GM18873 (cell line): ENCODE measurements around the gene BIRC6.
"Not testable (repeated sequence)": the region's sequence is repeated elsewhere in the genome, so short reads cannot be mapped to it uniquely, and the experiment has no call there.

Source experiments
- ATAC-seq: cut with Tn5 transposase; IDR thresholded peaks from one replicate; pipeline ENCODE4 v1.9.1; 2021; ENCODE audit warnings: mild to moderate bottlenecking, moderate library complexity, moderate number of reproducible peaks; ENCODE audit not compliant: unreplicated experiment, low FRiP score

The BIRC6 gene

DNA sequence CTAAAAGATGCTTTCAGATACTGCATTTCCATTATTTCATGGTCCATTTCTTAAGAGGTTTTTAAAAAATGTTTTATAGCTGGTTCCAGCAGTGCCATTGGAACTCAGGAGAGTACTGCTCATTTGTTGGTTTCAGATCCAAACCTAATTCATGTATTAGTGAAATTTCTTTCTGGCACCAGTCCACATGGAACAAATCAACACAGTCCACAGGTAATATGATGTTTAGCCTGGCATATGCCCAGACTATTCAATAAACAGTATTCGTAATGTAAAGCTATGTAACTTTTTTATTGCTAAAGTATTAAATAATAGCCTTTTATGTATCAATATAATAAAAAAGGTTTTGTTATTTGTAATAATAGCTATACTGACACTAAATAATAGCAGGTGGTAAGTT lies 134.5 kb downstream of the BIRC6 start:
- no peak for ATAC-seq

- no peak for ATAC-seq
Observed at GRCh38 chr2:32495139-32495538, 138.3 kb downstream of the BIRC6 start.

DNA sequence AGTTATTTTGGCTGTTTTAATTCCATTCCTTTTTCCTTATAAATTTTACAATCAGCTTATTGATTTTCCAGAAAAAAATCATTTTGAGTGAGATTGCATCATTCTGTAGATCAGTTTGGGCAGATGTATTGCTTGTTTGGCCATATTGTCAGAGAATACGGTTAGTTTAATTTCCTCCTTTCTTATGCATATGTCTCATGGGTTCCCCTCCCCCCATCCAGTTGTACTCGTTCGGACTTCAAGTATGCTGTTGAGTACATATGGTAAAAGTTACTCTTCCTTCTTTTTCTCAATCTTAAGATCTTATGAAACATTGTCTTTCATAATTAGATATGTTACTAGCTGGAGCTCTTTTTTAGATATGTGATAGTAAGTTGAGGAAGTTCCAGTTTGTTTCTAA lies 139.8 kb downstream of the BIRC6 start:
- ATAC-seq = no peak

- no peak for ATAC-seq
Observed at GRCh38 chr2:32498306-32498705, 141.5 kb downstream of the BIRC6 start.

DNA sequence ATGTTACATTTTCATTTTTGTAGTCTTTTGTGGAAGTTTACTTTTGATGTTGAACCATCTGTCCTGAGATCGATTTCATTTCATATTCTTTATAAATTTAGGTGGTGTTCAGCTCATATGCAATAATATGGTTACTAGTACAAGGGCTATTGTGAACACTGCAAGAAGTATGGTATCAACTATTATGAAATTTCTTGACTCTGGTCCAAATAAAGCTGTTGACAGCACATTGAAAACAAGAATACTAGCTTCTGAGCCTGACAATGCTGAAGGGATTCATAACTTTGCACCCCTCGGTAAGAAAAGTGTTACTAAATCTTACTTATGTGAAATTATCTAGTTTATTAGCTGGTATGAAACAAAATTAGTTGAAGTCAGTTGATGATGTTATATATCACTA lies 146.1 kb downstream of the BIRC6 start:
- no peak for ATAC-seq

DNA sequence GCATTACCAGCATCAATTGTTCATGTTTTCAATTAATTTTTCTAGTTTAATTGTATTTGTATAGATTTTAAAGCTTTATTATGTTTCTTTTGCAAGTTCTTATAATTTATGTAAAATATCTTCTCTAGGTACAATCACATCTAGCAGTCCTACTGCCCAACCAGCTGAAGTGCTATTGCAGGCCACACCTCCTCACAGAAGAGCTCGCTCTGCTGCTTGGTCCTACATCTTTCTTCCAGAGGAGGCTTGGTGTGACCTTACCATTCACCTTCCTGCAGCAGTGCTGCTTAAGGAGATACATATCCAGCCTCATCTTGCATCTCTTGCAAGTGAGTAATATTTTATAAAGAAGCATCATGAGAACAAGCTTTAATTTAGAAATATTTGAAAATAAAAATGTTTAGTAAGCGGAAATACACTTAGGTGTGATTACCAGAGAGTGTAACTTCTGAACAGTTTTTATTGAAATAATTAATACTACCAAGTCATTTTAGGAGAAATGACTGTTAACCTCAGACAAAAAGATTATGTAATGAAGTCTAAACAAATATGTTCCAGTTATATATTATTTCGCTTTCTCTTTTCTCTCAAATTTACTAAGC lies 148.2 kb downstream of the BIRC6 start:
- no peak for ATAC-seq

DNA sequence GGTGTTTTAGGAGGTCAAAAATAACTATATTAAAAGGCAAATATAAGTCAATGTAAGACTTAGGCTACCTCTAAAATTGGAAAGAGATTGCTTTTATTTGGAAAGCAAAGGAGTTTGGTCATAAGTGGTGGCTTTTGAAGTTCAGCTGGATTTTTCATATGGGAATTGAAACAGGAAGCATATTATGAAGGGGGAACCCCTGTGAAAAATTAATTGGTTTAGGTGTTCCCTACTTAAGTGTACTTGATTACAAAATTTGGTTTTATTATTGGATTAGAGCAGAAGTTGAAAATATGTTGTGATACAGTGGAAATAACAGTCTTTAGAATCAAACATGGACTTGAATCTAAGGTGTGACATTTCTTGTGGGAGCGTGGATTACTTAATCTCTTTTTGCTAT lies 149.6 kb downstream of the BIRC6 start:
- ATAC-seq = no peak

- no peak for ATAC-seq
Observed at GRCh38 chr2:32514946-32515345, 158.1 kb downstream of the BIRC6 start.

GRCh38 chr2:32516567-32516966 lies 159.7 kb downstream of the BIRC6 start:
- ATAC-seq = no peak

DNA sequence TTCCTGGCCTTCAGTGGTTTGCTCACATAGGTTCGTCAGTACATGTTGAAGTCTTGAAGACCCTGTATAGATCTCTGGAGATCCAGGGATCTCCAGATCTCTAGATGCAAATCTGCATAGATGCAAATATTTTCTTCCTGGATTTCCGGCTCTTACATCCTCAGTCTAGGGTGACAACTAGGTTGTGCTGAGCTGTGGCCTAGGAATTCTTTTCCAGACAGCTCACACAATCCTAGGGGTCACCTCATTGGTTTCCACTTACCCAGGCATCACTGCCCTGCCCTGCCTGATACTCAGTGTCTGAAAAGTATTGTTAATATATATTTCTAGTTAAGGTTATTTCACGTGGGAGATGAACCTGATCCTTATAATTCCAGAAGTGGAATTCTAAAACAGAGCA lies 165.9 kb downstream of the BIRC6 start:
- no peak for ATAC-seq

GRCh38 chr2:32523686-32524085 lies 166.9 kb downstream of the BIRC6 start:
- ATAC-seq = no peak

DNA sequence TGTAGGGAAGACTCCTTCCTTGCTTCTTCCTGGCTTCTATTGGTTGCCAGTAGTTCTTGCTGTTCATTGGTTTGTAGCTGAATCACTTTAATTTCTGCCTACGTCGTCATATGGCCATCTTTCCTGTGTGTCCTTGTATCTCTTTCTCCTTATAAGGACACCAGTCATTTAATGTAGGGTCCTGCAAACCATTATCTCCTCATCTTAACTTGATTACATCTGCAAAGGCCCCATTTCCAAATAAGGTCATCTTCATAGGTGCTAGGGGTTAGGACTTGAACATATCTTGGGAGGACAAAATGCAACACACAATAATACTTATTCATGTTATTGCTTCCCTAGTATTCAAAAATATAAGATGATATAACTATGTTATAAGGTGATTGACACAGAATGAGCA lies 175.5 kb downstream of the BIRC6 start:
- ATAC-seq = no peak

GRCh38 chr2:32532961-32533360 lies 176.1 kb downstream of the BIRC6 start:
- ATAC-seq = no peak

DNA sequence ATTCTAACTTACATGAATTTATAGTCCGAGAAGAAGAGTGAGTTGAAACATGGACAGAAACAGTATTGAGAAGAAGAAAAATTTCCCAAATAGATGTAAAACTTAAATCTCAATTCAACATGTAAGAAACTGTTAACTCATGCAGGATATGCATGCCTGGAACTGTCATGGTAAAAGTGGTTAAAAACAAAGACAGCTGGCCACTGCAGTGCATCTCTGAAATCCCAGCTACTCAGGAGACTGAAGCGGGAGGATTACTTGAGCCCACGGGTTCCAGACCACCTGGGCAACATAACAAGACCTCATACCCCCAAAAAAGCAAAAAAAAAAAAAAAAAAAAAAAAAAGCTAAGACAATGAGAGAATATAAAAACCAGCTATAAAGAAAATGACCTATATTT lies 178.0 kb downstream of the BIRC6 start:
- no peak for ATAC-seq

DNA sequence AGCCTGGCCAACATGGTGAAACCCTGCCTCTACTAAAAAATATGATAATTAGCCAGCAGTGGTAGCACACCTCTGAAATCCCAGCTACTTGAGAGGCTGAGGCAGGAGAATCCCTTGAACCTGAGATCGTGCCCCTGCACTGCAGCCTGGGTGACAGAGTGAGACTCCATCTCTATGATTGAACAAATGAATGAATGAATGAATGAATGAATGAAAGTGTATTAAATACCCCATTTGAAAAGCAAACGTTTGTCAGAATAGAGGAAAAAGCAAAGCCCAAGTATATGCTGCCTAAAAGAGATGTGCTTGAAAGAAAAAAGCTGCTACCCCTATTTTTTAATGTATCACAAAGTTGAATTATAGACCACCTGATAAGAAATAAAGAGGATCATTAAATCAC lies 181.9 kb downstream of the BIRC6 start:
- ATAC-seq = no peak

DNA sequence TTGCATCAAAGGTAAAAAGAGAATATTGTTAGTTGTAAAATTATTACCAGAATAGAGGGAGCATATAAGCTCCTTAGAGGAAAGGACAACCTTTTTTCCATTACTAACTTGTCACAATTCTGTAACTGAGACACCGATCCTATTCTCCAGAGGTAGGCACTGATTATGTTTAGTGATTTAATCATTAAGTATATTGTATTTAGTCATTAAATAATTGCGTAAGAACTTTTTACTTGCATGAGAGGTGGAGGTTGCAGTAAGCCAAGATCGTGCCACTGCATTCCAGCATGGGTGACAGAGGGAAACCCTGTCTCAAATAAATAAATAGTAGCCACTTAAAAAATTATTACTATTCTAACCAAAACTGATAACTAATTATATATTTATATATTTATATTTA lies 195.7 kb downstream of the BIRC6 start:
- not testable (repeated sequence) for ATAC-seq

GRCh38 chr2:32553829-32554432 lies 197.1 kb downstream of the BIRC6 start:
- peak; percentile 69 for ATAC-seq

- ATAC-seq = no peak
Observed at GRCh38 chr2:32558492-32558891, 201.7 kb downstream of the BIRC6 start.

DNA sequence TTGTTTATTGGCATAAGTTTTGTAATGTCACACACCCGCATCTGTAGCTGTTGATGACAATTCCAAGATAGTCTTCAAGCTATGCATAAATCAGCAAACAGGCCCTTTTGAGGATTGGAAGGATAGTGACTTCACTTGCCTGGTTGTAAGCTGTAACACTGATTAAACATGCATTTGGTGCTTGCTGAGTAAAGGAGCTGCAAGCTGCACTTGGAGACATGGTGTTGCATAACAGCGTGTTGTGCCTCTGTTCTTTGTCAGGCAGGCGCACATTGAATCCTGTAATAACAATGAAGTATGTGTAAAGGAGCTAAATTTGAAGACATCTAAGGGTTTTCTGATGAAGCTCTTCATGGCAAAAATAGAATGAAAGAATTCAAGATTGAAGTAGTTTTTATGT lies 202.3 kb downstream of the BIRC6 start:
- ATAC-seq = no peak

DNA sequence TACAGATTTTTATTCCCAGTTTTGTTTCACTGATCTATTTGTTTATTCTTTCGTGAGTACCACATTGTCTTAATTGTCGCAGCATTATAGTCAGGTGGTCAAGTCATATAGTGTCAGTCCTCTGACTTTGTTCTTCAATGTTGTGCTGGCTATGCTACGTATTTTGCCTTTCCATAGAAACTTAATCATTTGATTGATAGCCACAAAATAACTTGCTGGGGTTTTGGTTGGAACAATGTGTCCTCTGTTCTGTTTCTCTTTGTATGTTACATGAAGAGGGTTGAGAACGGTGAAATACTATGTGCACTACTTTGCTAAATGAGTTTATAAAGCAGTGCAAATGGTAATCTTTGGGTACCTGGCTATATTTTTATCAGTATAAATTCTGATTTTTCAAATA lies 206.1 kb downstream of the BIRC6 start:
- no peak for ATAC-seq

- no peak for ATAC-seq
Observed at GRCh38 chr2:32564417-32565035, 207.7 kb downstream of the BIRC6 start.

DNA sequence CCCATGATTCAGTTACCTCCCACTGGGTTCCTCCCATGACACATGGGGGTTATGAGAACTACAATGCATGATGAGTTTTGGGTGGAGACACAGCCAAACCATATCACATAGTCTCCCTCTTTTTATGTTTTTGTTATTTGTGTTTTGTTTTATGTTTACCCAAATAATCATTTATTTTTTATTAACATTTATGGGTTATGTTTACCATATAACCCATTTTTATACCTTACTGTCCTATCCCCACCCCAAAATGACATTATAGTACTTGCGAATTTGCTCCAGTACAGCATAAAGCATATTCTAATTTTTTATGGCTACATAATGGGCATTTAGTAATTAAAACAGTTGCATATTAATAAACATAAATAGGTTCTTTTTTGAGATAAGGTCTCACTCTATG lies 209.1 kb downstream of the BIRC6 start:
- ATAC-seq = no peak
